Activated CD4-positive, alpha-beta memory T cell treated with anti-CD3 and anti-CD28 coated beads for 36 hours (primary cell): ENCODE data around the gene P3H3. TPM values are rescaled to one million over a fixed set of nuclear protein-coding genes. Genes with fewer than 3 reads are reported as not detected.

Experiments
- CTCF ChIA-PET: fragments of 350-600 bp; sonication (Branson Sonifier 250); formaldehyde crosslinking; loops from one replicate; lab custom pipeline; 2021; ENCODE audit warnings: antibody characterized with exemption, inconsistent platforms; lab: Charles Lee
- POLR2A ChIA-PET: fragments of 350-600 bp; sonication (Branson Sonifier 250); formaldehyde crosslinking; loops from one replicate; lab custom pipeline; 2021; ENCODE audit warnings: antibody characterized with exemption; lab: Charles Lee
- DNase-seq: peaks from one replicate; pipeline ENCODE4 v3.0.0-alpha.2; 2020
- H3K27ac Mint-ChIP-seq: one replicate; pipeline ENCODE4 v1.8.0; 2021; ENCODE audit warnings: mixed read lengths
- H3K27me3 Mint-ChIP-seq: one replicate; pipeline ENCODE4 v1.8.0; 2021; ENCODE audit warnings: mixed read lengths
- H3K36me3 Mint-ChIP-seq: one replicate; pipeline ENCODE4 v1.8.0; 2021; ENCODE audit warnings: mixed read lengths
- H3K4me1 Mint-ChIP-seq: one replicate; pipeline ENCODE4 v1.8.0; 2021; ENCODE audit warnings: low read depth, mixed read lengths
- H3K4me3 Mint-ChIP-seq: one replicate; pipeline ENCODE4 v1.8.0; 2021; ENCODE audit warnings: mild to moderate bottlenecking, mixed read lengths
- H3K9me3 Mint-ChIP-seq: one replicate; pipeline ENCODE4 v1.8.0; 2021; ENCODE audit warnings: mixed read lengths
- intact Hi-C: fragments of 100-400 bp; cut with micrococcal nuclease; formaldehyde crosslinking; loops from one replicate; pipeline ENCODE4 v1.15.1; 2023
- total RNA-seq, 2 experiments: library from RNA; stranded (reverse); gene quantifications; one replicate each; pipeline ENCODE4 v1.2.3, GENCODE V29; 2021

P3H3 gene
- total RNA-seq, 2 experiments from 2014 or later = 2.5 to 2.7 TPM

DNA sequence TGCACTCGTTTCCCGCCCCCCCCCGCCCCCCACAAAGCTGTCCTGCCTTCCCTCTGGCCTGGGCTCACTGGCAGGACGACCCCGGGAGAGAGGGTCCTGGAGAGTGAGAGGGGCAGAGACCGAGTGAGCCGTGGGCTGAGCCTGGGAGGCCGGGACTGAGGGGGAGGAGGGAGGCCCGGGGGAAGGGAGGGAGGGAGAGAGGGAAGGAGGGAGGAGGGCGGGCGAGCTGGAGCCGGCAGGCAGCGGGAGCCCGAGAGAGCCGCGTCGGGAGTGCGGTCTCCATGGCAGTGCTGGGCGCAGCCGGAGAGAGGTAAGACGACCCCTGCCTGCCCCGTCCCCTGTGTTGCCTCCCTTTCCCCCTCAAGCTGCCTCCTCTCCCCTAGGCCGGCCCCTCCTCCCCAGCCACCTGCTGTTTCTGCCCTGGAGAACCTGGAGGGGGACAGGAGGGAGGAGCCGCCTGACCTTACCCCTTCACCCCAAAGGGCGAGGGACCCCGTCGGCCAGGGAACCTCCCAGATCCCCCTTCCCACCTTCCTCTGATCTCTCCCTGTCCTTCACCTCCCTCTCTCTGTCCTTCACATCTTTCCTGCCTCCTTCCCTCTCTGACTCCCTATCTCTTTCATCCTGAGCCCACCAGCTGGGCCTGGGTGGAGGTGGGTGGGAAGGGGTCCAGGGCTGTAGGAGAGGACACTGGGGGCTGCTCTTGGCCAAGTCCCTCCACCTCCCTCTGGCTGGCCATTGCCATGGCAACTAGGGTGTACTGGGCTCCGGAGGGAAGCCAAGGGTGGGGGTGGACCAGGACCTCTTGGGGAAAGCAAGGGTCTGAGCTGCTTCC lies 6.4 kb upstream of the P3H3 start, which contains the start of gene GPR162:
TSS of gene GPR162 (plus strand) at position 231 of the 835 bp plus-strand sequence. CDS start 2,078 bp downstream, outside the sequence.
- H3K27ac Mint-ChIP-seq = no peak within 1 kb of the TSS

DNA sequence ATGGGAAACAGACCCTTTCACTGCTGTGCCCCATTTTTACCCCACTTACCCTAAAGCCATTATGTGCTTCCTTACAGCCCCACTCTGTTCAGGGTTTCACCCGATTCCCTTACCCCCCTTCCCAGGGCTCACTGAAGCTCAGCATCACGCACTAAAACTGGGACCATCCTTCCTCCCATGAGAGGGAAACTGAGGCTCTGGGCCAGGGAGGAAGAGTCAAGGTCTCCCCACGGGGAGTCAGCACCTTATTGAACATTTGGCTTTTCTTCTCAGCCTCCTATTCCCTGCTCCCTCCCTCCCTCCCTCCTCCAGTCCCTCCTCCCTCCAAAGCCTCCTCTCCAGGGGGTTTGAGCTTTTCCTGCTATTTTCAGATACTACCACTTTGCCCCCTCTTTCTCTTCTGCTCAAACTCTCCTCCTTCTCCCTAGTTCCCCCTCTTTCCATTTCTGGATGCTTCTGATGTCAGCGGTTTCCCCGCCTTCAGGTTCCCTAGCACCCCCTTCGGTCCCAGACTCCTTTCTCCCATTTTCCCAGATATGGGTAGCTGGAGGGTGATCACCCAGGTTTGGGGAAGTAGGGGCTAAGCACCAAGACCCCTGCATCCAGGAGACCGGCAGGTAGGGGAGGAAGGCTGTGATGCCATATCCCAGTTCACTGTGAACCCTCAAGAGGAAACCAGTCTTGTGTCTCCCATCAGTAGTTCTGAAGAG lies 5.6 kb upstream of the P3H3 start:
- Mint-ChIP-seq H3K27ac (no peak overlapping the region), H3K4me3 (no peak overlapping the region), H3K36me3 (peaks cover 14% of the 10 kb centered on the region), H3K9me3 (no peaks in the 10 kb centered on the region), H3K27me3 (peaks cover 19% of the 10 kb centered on the region), H3K4me1 (peaks cover 18% of the 10 kb centered on the region)
- DNase-seq = no peak
- CTCF ChIA-PET = interaction anchor here (1.1 to 7.0 kb wide), 5 partner anchors 8 to 69 kb away, joined by 3 to 91 read pairs (median 12); partner anchors contain the start of gene MLF2
- intact Hi-C loops = no loop called here
- POLR2A ChIA-PET = no interaction called here

More for the DNA sequence above, 6.4 kb upstream of the P3H3 start, which contains the start of gene GPR162:
- H3K36me3 Mint-ChIP-seq = peaks cover 18% of the 10 kb centered on the region
- H3K9me3 Mint-ChIP-seq = no peaks in the 10 kb centered on the region
- H3K4me1 Mint-ChIP-seq = peaks cover 14% of the 10 kb centered on the region
- intact Hi-C loops = loop anchor here (1.0 kb wide), 1 partner anchor 69 kb away; the partner anchor contains the start of gene MLF2
- CTCF ChIA-PET = interaction anchor here (1.1 to 7.0 kb wide), 4 partner anchors 9 to 68 kb away, joined by 3 to 91 read pairs (median 10); partner anchors contain the start of gene MLF2
- POLR2A ChIA-PET = interaction anchor here (0.5 to 0.8 kb wide), 2 partner anchors 51 to 130 kb away, joined by 3 read pairs; partner anchors contain the start of gene SPSB2
- peak; percentile 30 for DNase-seq
- peaks cover 12% of the 10 kb centered on the region for H3K27me3 Mint-ChIP-seq
- peak within 1 kb of the TSS; percentile 26 for H3K4me3 Mint-ChIP-seq

DNA sequence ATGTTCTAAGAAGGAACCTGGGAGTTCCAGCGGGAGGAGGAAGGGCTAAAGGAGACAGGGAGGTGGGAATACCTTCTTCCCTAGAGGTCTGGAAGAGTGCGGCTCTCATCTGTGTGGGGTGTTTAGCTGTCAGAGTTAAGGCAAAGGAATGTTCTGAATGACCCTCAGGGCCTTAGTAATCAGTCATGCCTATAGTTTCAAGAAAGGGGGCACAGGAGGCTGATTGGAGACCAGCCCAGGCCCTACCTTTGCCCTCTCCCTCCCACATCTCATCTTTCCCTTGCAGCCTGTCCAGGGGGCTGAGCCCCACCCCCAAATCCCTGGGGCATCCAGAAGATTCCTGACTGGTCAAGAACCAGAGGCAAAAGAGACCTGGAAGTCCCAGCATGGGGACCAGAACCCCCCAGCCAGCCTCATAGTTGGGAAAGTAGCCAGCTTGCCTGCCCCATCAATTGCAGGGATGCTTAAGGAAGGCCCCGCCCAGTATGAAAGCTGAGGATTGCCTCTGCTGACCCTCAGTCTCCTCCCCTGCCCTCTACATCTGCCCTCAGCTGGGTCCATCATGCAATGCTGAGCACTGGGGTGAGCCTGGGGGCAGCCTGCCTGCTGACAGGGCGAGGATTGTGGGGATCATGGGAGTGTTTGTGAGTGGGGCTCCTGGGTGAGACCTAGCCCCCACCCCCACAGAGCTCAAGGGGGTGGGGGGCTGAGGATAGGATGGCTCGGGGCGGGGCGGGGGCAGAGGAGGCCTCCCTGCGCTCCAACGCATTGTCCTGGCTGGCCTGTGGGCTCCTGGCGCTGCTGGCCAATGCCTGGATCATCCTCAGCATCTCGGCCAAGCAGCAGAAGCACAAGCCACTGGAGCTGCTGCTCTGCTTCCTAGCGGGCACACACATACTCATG lies 4.8 kb upstream of the P3H3 start:
- H3K27me3 Mint-ChIP-seq = peaks cover 22% of the 10 kb centered on the region
- no peak overlapping the region for H3K4me3 Mint-ChIP-seq
- intact Hi-C loops = no loop called here

DNA sequence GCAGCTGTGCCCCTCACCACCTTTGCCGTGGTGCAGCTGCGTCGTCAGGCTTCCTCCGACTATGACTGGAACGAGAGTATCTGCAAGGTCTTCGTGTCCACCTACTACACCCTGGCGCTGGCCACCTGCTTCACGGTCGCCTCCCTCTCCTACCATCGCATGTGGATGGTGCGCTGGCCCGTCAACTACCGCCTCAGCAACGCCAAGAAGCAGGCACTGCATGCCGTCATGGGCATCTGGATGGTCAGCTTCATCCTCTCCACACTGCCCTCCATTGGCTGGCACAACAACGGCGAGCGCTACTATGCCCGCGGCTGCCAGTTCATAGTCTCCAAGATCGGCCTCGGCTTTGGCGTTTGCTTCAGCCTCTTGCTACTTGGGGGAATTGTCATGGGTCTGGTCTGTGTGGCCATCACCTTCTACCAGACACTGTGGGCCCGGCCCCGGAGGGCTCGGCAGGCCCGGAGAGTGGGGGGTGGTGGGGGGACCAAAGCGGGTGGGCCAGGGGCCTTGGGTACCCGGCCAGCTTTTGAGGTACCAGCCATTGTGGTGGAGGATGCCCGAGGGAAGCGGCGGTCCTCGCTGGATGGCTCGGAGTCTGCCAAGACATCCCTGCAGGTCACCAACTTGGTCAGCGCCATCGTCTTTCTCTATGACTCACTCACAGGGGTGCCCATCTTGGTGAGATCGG lies 4.0 kb upstream of the P3H3 start:
- H3K36me3 Mint-ChIP-seq = peaks cover 3% of the 10 kb centered on the region
- H3K4me1 Mint-ChIP-seq = peaks cover 27% of the 10 kb centered on the region
- H3K27ac Mint-ChIP-seq = no peak overlapping the region
- no peak overlapping the region for H3K4me3 Mint-ChIP-seq
- ChIA-PET CTCF (interaction anchor here (0.7 to 7.0 kb wide), 22 partner anchors 7 to 203 kb away, joined by 3 to 91 read pairs (median 6); partner anchors contain the start of genes CD4, MLF2, PTMS and SPSB2), POLR2A (no interaction called here)
- H3K9me3 Mint-ChIP-seq = no peaks in the 10 kb centered on the region
- intact Hi-C loops = no loop called here
- no peak for DNase-seq
- peaks cover 26% of the 10 kb centered on the region for H3K27me3 Mint-ChIP-seq

More for the DNA sequence above, 4.8 kb upstream of the P3H3 start:
- ChIA-PET POLR2A (no interaction called here), CTCF (interaction anchor here (1.3 to 7.0 kb wide), 6 partner anchors 12 to 202 kb away, joined by 4 to 91 read pairs (median 8); partner anchors contain the start of gene MLF2)
- peaks cover 7% of the 10 kb centered on the region for H3K36me3 Mint-ChIP-seq
- DNase-seq = no peak
- no peak overlapping the region for H3K27ac Mint-ChIP-seq
- H3K4me1 Mint-ChIP-seq = peaks cover 21% of the 10 kb centered on the region
- no peaks in the 10 kb centered on the region for H3K9me3 Mint-ChIP-seq

DNA sequence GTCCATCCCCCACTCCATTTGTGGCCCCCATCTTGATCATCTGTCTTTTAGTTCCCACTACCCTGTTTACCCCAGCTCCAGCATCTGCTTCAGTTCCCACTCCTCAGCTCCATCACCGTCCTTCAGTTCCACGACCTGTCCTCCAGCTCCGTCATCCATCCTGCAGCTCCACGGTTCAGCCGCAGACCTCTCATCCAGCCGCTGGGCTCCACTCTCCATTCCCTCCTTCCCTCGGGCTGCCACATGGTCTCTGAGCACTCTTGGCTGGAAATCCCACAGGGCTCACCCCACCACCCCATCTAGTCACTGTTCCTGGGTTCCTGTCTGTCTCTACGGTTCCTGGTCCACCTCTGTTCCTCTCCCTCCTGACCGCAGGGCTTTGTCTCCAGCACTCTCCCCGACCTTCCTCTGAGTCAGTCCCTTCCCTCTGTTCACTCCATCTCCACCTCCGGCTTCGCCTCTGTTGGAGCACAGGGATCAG lies 3.3 kb upstream of the P3H3 start:
- CTCF ChIA-PET = interaction anchor here (0.7 to 7.0 kb wide), 24 partner anchors 8 to 204 kb away, joined by 3 to 91 read pairs (median 6); partner anchors contain the start of genes CD4, CDCA3, COPS7A and MLF2
- no peaks in the 10 kb centered on the region for H3K9me3 Mint-ChIP-seq
- no peak for DNase-seq
- intact Hi-C loops = loop anchor here (1.0 to 5.0 kb wide), 4 partner anchors 72 to 208 kb away; partner anchors contain the start of genes MLF2 and ZNF384
- no peaks in the 10 kb centered on the region for H3K36me3 Mint-ChIP-seq
- no peak overlapping the region for H3K27ac Mint-ChIP-seq
- peaks cover 29% of the 10 kb centered on the region for H3K27me3 Mint-ChIP-seq
- POLR2A ChIA-PET = interaction anchor here (1.1 kb wide), 1 partner anchor 71 kb away, joined by 3 read pairs; no protein-coding TSS in a partner anchor
- peaks cover 30% of the 10 kb centered on the region for H3K4me1 Mint-ChIP-seq
- H3K4me3 Mint-ChIP-seq = no peak overlapping the region

DNA sequence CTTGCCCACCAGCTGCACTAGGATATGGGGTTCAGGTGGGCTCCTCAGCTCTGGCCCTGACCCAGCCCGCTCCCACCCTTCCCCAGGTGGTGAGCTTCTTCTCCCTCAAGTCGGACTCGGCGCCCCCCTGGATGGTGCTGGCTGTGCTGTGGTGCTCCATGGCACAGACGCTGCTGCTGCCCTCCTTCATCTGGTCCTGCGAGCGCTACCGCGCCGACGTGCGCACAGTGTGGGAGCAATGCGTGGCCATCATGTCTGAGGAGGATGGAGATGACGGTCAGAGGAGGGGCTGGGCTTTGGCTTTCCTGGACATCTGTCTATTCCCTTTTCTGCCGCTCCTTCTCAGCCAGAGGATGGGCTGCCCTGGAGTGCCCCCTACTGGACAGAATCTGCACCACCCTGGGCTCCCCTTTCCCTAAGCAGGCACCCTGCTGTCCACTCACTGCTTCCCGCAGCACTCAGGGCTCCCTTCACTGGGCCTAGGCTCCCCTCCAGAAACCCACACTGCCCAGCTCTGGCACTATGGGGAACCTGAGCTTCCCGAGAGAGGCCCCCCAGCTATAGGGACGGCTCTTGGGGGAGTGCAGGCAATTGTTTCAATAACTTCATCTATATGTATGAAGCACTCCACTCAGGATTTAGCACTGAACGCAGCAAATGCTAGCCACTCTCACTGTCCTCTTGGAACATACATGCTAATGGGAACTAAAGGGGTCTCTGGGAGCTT lies 2.6 kb upstream of the P3H3 start:
- H3K4me1 Mint-ChIP-seq = peaks cover 30% of the 10 kb centered on the region
- H3K36me3 Mint-ChIP-seq = no peaks in the 10 kb centered on the region
- ChIA-PET CTCF (interaction anchor here (0.6 to 7.0 kb wide), 28 partner anchors 9 to 141 kb away, joined by 3 to 91 read pairs (median 5); partner anchors contain the start of genes CD4, CDCA3, COPS7A and MLF2), POLR2A (interaction anchor here (1.1 kb wide), 1 partner anchor 72 kb away, joined by 3 read pairs; no protein-coding TSS in a partner anchor)
- H3K27ac Mint-ChIP-seq = peak overlapping the region; percentile 16
- H3K9me3 Mint-ChIP-seq = no peaks in the 10 kb centered on the region
- intact Hi-C loops = loop anchor here (1.0 to 5.0 kb wide), 5 partner anchors 33 to 208 kb away; partner anchors contain the start of genes MLF2 and ZNF384
- H3K27me3 Mint-ChIP-seq = peaks cover 29% of the 10 kb centered on the region
- peak; percentile 90 for DNase-seq
- H3K4me3 Mint-ChIP-seq = no peak overlapping the region

DNA sequence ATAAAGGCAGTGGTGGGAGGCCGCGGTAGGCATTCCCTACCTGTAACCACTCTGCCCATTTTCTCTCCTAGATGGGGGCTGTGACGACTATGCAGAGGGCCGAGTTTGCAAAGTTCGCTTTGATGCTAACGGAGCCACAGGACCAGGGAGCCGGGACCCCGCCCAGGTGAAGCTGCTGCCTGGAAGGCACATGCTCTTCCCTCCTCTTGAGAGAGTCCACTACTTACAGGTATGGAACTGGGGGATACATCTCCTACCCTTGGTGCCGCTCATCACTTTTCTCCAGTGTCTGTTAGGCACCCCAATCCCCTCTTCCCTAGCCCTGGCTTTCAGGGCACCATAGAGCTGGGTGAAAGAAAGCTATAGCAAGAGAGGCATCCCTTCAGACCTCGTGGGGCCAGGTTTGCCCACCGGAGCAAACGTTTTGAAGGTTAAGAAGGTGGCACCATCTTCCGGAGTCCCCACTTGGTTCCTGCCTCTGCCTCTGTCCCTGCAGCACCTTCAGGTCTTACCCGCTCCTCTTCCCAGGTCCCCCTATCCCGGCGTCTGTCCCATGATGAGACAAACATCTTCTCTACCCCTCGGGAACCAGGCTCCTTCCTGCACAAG lies 2.0 kb upstream of the P3H3 start:
- CTCF ChIA-PET = interaction anchor here (0.5 to 7.0 kb wide), 19 partner anchors 9 to 142 kb away, joined by 3 to 91 read pairs (median 5); partner anchors contain the start of genes CD4, CDCA3, COPS7A and MLF2
- intact Hi-C loops = loop anchor here (2.0 to 5.0 kb wide), 3 partner anchors 33 to 209 kb away; partner anchors contain the start of gene ZNF384

DNA sequence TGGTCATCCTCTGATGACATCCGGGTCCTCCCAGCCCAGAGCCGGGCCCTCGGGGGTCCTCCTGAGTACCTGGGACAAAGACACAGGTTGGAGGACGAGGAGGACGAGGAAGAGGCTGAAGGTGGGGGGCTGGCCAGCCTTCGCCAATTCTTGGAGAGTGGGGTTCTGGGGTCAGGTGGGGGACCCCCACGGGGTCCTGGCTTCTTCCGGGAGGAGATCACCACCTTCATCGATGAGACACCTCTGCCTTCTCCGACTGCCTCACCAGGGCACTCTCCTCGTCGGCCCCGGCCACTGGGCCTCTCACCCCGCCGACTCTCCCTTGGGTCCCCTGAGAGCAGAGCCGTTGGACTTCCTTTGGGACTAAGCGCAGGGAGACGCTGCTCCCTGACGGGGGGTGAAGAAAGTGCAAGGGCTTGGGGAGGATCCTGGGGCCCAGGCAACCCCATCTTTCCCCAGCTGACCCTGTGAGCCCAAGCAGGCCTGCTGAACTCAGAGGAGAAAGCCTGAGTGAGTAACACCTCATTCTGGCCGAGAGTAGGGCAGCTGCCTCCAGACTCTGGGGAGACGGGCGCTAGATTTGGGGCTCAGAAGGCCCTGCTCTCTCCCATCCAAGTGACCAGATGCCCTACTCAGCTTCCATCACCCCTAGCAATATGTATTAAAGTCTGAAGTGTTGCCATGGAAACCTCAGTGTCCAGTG lies 1.3 kb upstream of the P3H3 start:
- H3K4me3 Mint-ChIP-seq = peak overlapping the region; percentile 9
- no peaks in the 10 kb centered on the region for H3K9me3 Mint-ChIP-seq
- H3K27ac Mint-ChIP-seq = no peak overlapping the region
- H3K36me3 Mint-ChIP-seq = no peaks in the 10 kb centered on the region
- intact Hi-C loops = loop anchor here (2.0 to 5.0 kb wide), 3 partner anchors 34 to 210 kb away; partner anchors contain the start of gene ZNF384
- H3K27me3 Mint-ChIP-seq = peaks cover 29% of the 10 kb centered on the region
- POLR2A ChIA-PET = no interaction called here
- H3K4me1 Mint-ChIP-seq = peaks cover 21% of the 10 kb centered on the region
- CTCF ChIA-PET = interaction anchor here (0.5 to 7.0 kb wide), 13 partner anchors 8 to 143 kb away, joined by 3 to 91 read pairs (median 6); partner anchors contain the start of genes CD4, CDCA3, MLF2 and SPSB2
- DNase-seq = no peak

More for the DNA sequence above, 2.0 kb upstream of the P3H3 start:
- H3K36me3 Mint-ChIP-seq = no peaks in the 10 kb centered on the region
- no peaks in the 10 kb centered on the region for H3K9me3 Mint-ChIP-seq
- H3K27me3 Mint-ChIP-seq = peaks cover 29% of the 10 kb centered on the region
- no peak overlapping the region for H3K4me3 Mint-ChIP-seq
- POLR2A ChIA-PET = no interaction called here
- H3K4me1 Mint-ChIP-seq = peaks cover 24% of the 10 kb centered on the region
- H3K27ac Mint-ChIP-seq = no peak overlapping the region
- DNase-seq = no peak
